ENCODE data around the gene NLRP6.
"Not testable (repeated sequence)": the region's sequence is repeated elsewhere in the genome, so short reads cannot be mapped to it uniquely, and the experiment has no call there.

NLRP6 gene

GRCh38 chr11:278001-278951 lies at the start of gene NLRP6:
Gene NLRP6, plus strand, starts transcription at chr11:278407. Its CDS starts 163 bp downstream, at chr11:278570.
- DNase-seq, result no peak

- no peak for DNase-seq
These were observed 47.8 kb upstream of the NLRP6 start for GRCh38 chr11:230431-230830.

- DNase-seq, result no peak
These were observed 45.2 kb upstream of the NLRP6 start for GRCh38 chr11:232783-233565.

GRCh38 chr11:235180-235579 lies 43.0 kb upstream of the NLRP6 start:
- no peak for DNase-seq

GRCh38 chr11:235609-235996 lies 42.6 kb upstream of the NLRP6 start:
- DNase-seq, result no peak

- DNase-seq, result peak; percentile 75
These were observed 42.0 kb upstream of the NLRP6 start, which contains the start of gene SIRT3 for GRCh38 chr11:235997-236773. Gene SIRT3, minus strand, starts transcription at chr11:236342. Its CDS starts 14 bp downstream, at chr11:236328.

- peak; percentile 78 for DNase-seq
These were observed 41.1 kb upstream of the NLRP6 start, which contains the start of gene PSMD13 for GRCh38 chr11:236774-237767. Gene PSMD13, plus strand, starts transcription at chr11:236976. Its CDS starts 74 bp downstream, at chr11:237050.

- not testable (repeated sequence) for DNase-seq
These were observed 39.9 kb upstream of the NLRP6 start for GRCh38 chr11:238346-238745.

- no peak for DNase-seq
These were observed 37.9 kb upstream of the NLRP6 start for GRCh38 chr11:240315-240714.

GRCh38 chr11:241634-242033 lies 36.6 kb upstream of the NLRP6 start:
- DNase-seq, result no peak

GRCh38 chr11:244376-244775 lies 33.8 kb upstream of the NLRP6 start:
- DNase-seq, result no peak

- DNase-seq, result no peak
These were observed 29.1 kb upstream of the NLRP6 start for GRCh38 chr11:249062-249461.

- no peak for DNase-seq
These were observed 27.9 kb upstream of the NLRP6 start for GRCh38 chr11:250274-250673.

- peak; percentile 42 for DNase-seq
These were observed 27.4 kb upstream of the NLRP6 start for GRCh38 chr11:250740-251299.

- no peak for DNase-seq
These were observed 26.7 kb upstream of the NLRP6 start for GRCh38 chr11:251550-251949.

- DNase-seq, result no peak
These were observed 25.5 kb upstream of the NLRP6 start for GRCh38 chr11:252666-253065.

- no peak for DNase-seq
These were observed 24.9 kb upstream of the NLRP6 start for GRCh38 chr11:253160-253885.

- DNase-seq, result no peak
These were observed 24.3 kb upstream of the NLRP6 start for GRCh38 chr11:253886-254270.

- no peak for DNase-seq
These were observed 23.0 kb upstream of the NLRP6 start for GRCh38 chr11:255176-255575.

GRCh38 chr11:255816-256215 lies 22.4 kb upstream of the NLRP6 start:
- DNase-seq, result no peak

Measured in MV-4-11 (cell line).